GM10266 (cell line): ENCODE results near the gene SLC8A1.

ENCODE experiments used
- DNase-seq: peaks from one replicate; pipeline ENCODE4 v3.0.0; 2012; ENCODE audit errors: extremely low spot score
- TF ChIP-seq, protein P1 (sequence below): IDR thresholded peaks from 2 replicates; pipeline ENCODE4 v1.5.1; 2012; ENCODE audit warnings: mild to moderate bottlenecking, low read depth; ENCODE audit not compliant: control insufficient read depth, insufficient read depth; ENCODE audit errors: missing control alignments

SLC8A1 gene

DNA sequence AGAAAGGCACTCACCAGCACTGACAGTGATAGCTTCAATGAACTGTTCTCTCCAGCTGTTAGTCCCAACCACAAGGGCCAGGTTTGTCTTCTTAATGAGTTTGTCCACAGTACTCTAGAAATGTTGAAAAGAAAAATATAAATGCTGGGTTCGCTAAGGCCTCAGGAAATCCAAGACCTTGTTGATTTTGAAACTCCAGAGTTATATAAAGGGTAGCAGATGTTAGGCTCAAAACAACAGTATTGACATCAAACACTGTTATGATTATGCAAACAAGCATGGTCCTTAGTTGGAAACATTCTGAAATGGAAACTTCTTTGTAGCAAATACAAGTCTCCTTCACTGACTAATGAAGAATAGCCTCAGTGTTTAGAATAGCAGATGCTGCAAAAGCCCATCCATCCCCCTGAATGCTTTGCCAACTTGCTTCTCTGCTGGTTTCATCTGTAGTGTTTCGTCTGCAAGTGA, 291.1 kb downstream of the SLC8A1 start:
- TF ChIP-seq, protein P1, sequence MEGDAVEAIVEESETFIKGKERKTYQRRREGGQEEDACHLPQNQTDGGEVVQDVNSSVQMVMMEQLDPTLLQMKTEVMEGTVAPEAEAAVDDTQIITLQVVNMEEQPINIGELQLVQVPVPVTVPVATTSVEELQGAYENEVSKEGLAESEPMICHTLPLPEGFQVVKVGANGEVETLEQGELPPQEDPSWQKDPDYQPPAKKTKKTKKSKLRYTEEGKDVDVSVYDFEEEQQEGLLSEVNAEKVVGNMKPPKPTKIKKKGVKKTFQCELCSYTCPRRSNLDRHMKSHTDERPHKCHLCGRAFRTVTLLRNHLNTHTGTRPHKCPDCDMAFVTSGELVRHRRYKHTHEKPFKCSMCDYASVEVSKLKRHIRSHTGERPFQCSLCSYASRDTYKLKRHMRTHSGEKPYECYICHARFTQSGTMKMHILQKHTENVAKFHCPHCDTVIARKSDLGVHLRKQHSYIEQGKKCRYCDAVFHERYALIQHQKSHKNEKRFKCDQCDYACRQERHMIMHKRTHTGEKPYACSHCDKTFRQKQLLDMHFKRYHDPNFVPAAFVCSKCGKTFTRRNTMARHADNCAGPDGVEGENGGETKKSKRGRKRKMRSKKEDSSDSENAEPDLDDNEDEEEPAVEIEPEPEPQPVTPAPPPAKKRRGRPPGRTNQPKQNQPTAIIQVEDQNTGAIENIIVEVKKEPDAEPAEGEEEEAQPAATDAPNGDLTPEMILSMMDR, result no peak
- no peak for DNase-seq

DNA sequence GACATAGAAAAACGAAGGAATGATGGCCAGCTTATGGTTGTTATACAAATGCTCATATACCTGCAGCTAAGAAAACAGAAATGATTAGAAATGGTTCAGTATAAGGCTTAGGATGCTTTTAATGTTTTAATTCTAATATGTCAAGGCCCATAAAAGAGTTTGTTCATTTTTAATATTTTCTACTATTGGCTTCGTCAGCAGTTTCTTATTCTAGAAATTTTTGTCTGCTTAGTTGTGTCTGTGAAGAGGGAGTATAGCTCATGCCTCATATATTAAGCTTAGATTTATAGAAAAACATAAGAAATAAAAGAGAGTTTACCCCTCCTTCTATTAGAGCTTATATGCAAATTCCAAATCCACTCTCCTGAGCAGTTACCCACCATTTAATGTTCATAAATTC, 292.6 kb downstream of the SLC8A1 start:
- TF ChIP-seq, protein P1, result no peak
- DNase-seq, result no peak

DNA sequence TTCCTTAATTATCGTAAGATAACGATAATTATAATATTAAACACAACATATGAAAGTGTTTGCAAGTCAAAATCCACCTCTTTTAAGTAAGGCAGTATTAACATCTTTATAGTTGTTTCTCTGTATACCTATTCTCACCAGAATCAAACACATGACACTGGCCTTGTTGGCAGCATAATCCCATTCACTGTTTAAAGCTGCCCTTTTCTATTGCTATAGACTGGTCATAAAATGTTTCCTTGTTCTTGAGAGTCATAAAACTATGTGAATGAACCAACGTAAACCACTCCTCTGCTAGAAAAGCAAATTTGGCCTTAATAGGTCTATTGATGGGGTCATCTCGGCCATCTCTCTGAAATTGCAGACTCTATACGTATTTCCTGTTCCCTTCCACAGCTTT, 293.1 kb downstream of the SLC8A1 start:
- TF ChIP-seq, protein P1, result no peak
- DNase-seq, result no peak

DNA sequence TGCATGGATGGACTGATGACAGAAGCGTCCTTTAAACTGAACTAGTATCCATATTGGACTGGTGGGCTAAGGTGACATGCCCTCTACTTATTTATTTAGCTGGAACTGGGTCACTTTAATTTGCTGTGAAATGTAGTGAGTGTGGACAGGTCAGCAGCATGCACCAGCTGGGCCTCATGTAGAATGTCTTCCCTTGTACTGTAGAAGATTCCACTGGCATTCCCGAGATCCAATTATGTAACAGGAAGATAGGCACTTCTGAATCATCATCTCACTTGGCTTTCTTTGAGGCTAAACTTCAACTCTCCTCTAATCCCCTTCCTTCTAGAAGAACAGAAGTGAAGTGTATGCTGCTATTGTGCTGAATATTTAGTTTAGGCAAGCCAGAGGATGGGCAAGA, 296.2 kb downstream of the SLC8A1 start:
- TF ChIP-seq, protein P1, result no peak
- DNase-seq, result no peak

DNA sequence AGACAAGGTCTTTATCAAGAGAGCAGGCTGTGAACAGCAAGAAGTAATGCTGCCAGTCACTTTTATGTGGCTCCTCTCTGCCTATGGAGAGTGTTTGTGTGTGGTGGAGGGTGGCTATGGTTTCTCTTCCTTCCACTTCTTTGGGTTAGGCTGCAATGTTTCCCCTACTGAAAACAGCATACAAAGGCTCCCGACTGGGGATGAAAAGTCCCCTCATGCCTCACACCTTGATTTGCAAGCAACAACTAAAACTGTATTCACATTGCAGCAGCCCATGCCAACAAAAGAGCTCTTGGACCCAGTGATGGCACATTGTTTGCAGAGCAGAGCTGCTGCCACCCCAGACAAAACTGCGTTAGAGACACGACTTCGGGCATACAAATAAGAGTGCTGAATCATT, 301.6 kb downstream of the SLC8A1 start:
- TF ChIP-seq, protein P1, result no peak
- no peak for DNase-seq

DNA sequence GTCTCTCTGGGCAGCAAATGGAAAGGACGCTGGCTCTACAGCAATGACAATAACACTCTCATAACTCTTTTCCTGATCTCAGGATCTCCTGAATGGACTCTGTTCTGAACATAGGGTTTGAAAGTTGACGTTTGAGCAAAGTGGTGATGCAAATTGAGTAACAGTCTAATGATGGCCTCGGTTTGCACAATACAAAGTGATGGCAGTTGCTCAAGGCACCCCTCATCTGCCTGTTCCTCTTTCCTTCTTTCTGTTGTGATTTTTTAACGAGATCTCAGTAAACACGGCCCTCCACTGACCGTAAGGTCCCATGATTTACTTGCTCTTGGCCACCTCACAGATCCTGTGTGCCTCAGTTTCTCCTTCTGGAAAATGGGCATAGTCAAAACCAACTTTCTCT, 303.6 kb downstream of the SLC8A1 start:
- TF ChIP-seq, protein P1, result no peak
- DNase-seq, result no peak

DNA sequence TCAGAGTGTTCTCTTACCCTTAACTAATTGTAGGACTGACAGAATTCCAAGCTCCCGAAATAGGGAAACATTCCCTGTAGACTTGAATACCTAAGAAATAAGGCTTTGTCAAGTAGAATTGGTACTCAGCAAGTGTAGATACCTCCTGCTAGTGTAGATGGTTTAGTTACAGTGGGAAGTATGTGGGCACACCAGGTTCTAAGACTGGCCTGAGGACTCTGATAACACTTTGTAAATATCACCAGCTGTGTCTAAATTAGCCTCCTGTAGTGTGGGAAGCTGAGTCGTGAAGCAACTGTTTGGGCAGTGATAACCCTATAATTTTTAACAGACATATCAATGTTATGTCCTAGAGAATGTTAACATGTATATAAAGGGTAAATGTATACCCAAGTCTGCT, 304.5 kb downstream of the SLC8A1 start:
- TF ChIP-seq, protein P1, result no peak
- no peak for DNase-seq
